ENCODE measurements around the gene CYP2A6.
A peak's percentile ranks its signal among the peaks of the same experiment; 100 is the strongest.

Gene CYP2A6

DNA sequence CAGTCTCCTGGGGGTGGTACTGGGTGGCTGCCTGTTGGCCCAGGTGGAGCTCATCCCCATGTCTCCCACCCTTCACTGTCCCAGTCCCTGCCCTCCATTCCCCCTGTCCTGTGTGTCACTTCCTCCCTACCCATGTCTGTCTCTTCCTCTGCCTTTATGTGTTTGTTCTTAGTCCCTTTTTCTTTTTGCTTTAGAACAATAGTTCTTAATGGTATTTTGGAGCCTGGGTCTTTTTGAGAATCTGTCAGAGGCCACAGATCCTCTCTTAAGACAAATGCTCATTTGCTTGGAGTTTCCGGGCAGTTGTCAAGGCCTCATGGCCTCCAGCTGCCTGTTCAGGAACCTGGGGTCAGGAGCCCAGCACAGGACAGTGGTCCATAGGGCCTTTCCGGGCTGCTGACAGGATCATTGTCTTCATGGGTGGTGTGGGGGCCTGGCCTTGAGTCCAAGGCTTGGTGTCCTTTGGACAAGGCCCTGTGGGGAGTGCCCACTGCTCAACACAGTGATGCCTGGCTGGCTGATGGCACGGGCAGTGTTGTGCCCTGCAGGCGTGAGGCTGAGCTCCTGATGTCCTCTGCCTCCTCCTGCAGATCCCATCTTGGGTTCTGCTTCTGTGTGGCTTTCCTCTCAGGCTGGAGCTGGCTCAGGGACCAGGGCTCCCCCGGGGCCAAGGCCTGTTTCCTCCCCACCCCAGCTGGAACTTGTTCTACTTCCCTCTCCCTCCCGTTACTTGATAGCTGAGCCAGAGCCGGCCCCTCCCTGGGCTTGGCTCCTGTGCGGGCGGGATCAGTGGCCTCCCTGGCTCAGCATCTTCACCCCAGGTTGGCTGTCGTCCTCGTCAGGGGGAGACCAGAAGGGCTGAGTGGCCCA, 47.7 kb downstream of the CYP2A6 start:
- peak overlapping the region; percentile 35 for H3K4me3 ChIP-seq (ENCODE audit: low read depth, low read length)
- no peak for DNase-seq (ENCODE audit: low read depth)
- no peak for TF ChIP-seq CTCF (conservative IDR thresholded peaks at IDR 0.05; ENCODE audit: low read depth, low read length)

DNA sequence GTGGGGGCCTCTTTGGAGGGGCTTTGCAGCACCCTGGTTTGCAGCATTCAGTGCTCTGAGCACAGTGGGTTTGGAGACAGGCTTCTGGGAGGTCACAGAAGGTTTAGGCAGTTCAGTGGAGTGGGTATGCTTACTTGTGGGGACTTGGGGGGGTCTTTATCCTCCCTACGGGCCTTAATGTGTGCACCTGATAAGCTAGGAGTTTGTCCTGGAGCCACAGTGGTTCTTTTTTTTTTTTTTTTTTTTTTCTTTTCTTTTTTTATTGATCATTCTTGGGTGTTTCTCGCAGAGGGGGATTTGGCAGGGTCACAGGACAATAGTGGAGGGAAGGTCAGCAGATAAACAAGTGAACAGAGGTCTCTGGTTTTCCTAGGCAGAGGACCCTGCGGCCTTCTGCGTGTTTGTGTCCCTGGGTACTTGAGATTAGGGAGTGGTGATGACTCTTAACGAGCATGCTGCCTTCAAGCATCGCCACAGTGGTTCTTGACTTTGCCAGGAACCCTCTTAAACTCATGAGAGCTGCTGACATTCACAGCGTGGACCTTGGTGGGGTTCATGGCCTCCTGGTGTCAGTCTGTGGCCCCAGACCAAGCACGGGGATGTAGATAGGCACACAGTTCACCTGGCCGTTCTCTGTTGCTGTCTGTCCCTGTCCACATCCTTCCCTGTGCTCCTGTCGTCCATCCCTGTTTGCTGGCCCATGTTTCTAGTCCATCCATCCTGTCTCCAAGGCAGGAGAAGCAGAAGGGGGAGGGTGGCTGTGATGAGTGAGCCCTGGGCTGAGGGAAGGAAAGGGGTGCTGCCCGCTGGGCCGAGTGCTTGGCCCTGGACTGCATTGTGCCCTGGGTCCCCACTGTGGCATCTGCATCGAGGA, 48.6 kb downstream of the CYP2A6 start:
- TF ChIP-seq CTCF (conservative IDR thresholded peaks at IDR 0.05; ENCODE audit: low read depth, low read length) = no peak
- DNase-seq (ENCODE audit: low read depth) = no peak
- H3K4me3 ChIP-seq (ENCODE audit: low read depth, low read length) = peak overlapping the region; percentile 92

DNA sequence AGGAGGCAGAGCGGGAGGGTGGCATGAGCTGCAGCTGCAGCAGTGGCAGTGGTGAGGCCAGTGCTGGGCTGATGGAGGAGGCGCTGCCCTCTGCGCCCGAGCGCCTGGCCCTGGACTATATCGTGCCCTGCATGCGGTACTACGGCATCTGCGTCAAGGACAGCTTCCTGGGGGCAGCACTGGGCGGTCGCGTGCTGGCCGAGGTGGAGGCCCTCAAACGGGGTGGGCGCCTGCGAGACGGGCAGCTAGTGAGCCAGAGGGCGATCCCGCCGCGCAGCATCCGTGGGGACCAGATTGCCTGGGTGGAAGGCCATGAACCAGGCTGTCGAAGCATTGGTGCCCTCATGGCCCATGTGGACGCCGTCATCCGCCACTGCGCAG, 49.3 kb downstream of the CYP2A6 start:
- no peak for TF ChIP-seq CTCF (conservative IDR thresholded peaks at IDR 0.05; ENCODE audit: low read depth, low read length)
- H3K4me3 ChIP-seq (ENCODE audit: low read depth, low read length) = peak overlapping the region; percentile 92

DNA sequence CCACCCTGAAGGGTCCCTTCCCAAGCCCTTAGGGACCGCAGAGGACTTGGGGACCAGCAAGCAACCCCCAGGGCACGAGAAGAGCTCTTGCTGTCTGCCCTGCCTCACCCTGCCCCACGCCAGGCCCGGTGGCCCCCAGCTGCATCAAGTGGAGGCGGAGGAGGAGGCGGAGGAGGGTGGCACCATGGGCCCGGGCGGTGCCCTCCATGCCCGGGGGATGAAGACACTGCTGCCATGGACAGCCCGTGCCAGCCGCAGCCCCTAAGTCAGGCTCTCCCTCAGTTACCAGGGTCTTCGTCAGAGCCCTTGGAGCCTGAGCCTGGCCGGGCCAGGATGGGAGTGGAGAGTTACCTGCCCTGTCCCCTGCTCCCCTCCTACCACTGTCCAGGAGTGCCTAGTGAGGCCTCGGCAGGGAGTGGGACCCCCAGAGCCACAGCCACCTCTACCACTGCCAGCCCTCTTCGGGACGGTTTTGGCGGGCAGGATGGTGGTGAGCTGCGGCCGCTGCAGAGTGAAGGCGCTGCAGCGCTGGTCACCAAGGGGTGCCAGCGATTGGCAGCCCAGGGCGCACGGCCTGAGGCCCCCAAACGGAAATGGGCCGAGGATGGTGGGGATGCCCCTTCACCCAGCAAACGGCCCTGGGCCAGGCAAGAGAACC, 49.8 kb downstream of the CYP2A6 start:
- no peak for TF ChIP-seq CTCF (conservative IDR thresholded peaks at IDR 0.05; ENCODE audit: low read depth, low read length)
- H3K4me3 ChIP-seq (ENCODE audit: low read depth, low read length) = peak overlapping the region; percentile 92
- DNase-seq (ENCODE audit: low read depth) = no peak

More for the DNA sequence above, 49.3 kb downstream of the CYP2A6 start:
- DNase-seq (ENCODE audit: low read depth) = no peak

GRCh38 chr19:40799558-40800338, 50.5 kb downstream of the CYP2A6 start:
- H3K4me3 ChIP-seq (ENCODE audit: low read depth, low read length) = peak overlapping the region; percentile 92
- TF ChIP-seq CTCF (conservative IDR thresholded peaks at IDR 0.05; ENCODE audit: low read depth, low read length) = no peak
- peak; percentile 42 for DNase-seq (ENCODE audit: low read depth)
